ENCODE data around the gene GHRHR.

Gene GHRHR

DNA sequence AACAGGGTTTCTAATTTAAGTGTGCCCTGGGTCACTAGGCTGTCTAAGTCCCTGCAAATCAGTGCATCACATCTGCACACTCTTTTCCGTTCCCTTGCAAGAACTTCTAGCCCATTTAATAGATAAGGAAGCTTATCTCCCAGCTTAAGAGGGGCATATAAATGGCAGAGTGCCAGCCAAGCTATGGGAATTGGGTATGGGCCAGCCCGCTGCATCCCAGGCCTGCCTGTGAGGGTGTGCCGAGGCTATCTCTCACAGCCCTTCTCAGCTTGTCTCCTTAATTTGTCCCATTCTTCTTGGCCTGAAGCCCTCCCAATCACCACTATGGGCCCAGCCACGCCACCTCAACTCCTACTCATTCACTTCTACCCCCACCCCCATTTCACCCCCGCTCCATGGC lies 37.4 kb upstream of the GHRHR start:
- H4K5ac ChIP-seq (ENCODE audit: low read length), result no peak overlapping the region
- WGBS (ENCODE audit: extremely low coverage, insufficient coverage, low lambda C conversion rate), result no CpG with 5 or more reads among the region's 5 CpGs

DNA sequence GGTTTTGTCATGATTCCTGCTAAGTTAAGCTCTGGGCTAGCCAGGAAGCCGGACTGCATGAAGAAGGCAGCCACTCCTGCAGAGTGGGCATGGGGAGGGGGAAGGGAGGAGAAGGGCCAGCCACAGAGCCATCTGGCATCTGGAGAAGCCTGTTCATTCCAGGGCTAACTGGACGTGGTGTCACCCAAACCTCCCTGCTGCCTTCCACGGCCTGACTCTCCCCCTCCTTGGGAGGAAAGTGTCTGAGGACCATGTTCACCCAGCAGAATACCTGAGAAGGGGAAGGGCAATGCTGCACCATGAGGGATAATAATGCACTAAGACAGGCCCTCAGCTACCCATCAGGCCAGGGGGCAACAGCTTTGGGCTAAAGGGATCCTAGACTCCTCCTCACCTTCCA lies 36.7 kb upstream of the GHRHR start:
- no peak overlapping the region for H3K27ac ChIP-seq (ENCODE audit: low read depth, low read length)
- no peak overlapping the region for H3K4me3 ChIP-seq (ENCODE audit: low read length)
- no peak overlapping the region for H2BK5ac ChIP-seq (ENCODE audit: low read length)
- no peaks in the 10 kb centered on the region for H3K36me3 ChIP-seq (ENCODE audit: control insufficient read depth, insufficient read depth, low read length)
- no peak overlapping the region for H3K56ac ChIP-seq (ENCODE audit: low read length)
- no peak for DNase-seq
- H3K9ac ChIP-seq (ENCODE audit: low read length), result no peak overlapping the region
- H3K18ac ChIP-seq (ENCODE audit: low read length), result no peak overlapping the region
- no peaks in the 10 kb centered on the region for H3K79me1 ChIP-seq (ENCODE audit: low read length)
- no peak overlapping the region for H2BK120ac ChIP-seq (ENCODE audit: low read depth, low read length)
- no peak overlapping the region for H4K8ac ChIP-seq (ENCODE audit: low read depth, low read length)
- no peak overlapping the region for H4K5ac ChIP-seq (ENCODE audit: low read length)
- no peak overlapping the region for H3K4ac ChIP-seq (ENCODE audit: low read depth, low read length)
- no CpG with 5 or more reads among the region's 3 CpGs for WGBS (ENCODE audit: extremely low coverage, insufficient coverage, low lambda C conversion rate)
- no peak overlapping the region for H2BK15ac ChIP-seq (replicated peaks; ENCODE audit: low read depth)
- no peak overlapping the region for H3K23ac ChIP-seq (ENCODE audit: low read length)
- H3K27me3 ChIP-seq (ENCODE audit: insufficient read depth, low read length, poor library complexity), result no peaks in the 10 kb centered on the region
- H3K4me2 ChIP-seq (ENCODE audit: low read length), result no peak overlapping the region
- H3K4me1 ChIP-seq (ENCODE audit: control insufficient read depth, low read depth, low read length), result no peaks in the 10 kb centered on the region
- no peak overlapping the region for H2AK5ac ChIP-seq (ENCODE audit: low read length)
- no peaks in the 10 kb centered on the region for H3K79me2 ChIP-seq (ENCODE audit: control insufficient read depth, insufficient read depth, low read length)

More for the DNA sequence above, 37.4 kb upstream of the GHRHR start:
- H3K4me1 ChIP-seq (ENCODE audit: control insufficient read depth, low read depth, low read length), result no peaks in the 10 kb centered on the region
- H2BK120ac ChIP-seq (ENCODE audit: low read depth, low read length), result no peak overlapping the region
- no peak overlapping the region for H3K18ac ChIP-seq (ENCODE audit: low read length)
- no peak overlapping the region for H2BK5ac ChIP-seq (ENCODE audit: low read length)
- H2AK5ac ChIP-seq (ENCODE audit: low read length), result no peak overlapping the region
- DNase-seq, result no peak
- no peaks in the 10 kb centered on the region for H3K79me1 ChIP-seq (ENCODE audit: low read length)
- H3K9ac ChIP-seq (ENCODE audit: low read length), result no peak overlapping the region
- H3K4ac ChIP-seq (ENCODE audit: low read depth, low read length), result no peak overlapping the region
- H4K8ac ChIP-seq (ENCODE audit: low read depth, low read length), result no peak overlapping the region
- H3K23ac ChIP-seq (ENCODE audit: low read length), result no peak overlapping the region
- H3K56ac ChIP-seq (ENCODE audit: low read length), result no peak overlapping the region
- H3K79me2 ChIP-seq (ENCODE audit: control insufficient read depth, insufficient read depth, low read length), result no peaks in the 10 kb centered on the region
- no peak overlapping the region for H3K27ac ChIP-seq (ENCODE audit: low read depth, low read length)
- no peak overlapping the region for H3K4me3 ChIP-seq (ENCODE audit: low read length)
- no peak overlapping the region for H2BK15ac ChIP-seq (replicated peaks; ENCODE audit: low read depth)
- H3K4me2 ChIP-seq (ENCODE audit: low read length), result no peak overlapping the region
- no peaks in the 10 kb centered on the region for H3K36me3 ChIP-seq (ENCODE audit: control insufficient read depth, insufficient read depth, low read length)
- no peaks in the 10 kb centered on the region for H3K27me3 ChIP-seq (ENCODE audit: insufficient read depth, low read length, poor library complexity)

DNA sequence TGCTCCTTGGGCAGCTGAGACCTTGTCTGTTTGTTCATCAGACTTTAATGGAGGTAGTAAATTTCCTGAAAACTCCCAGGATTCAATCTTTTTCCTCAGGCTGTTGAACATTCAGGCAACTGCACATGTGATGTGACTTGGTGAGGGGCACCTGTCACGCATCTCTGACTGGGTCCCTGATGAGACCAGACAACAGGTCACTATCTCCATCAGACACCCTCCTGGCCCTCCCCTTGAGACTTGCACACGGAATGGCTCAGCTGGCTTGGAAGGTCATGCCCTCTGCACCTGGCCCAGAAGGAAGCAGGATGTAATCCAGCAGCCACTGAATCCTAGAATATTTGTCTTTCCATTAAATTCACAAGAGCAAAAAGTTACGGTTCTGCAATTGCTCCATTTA lies 36.2 kb upstream of the GHRHR start:
- no peak overlapping the region for H2BK15ac ChIP-seq (replicated peaks; ENCODE audit: low read depth)
- no peak overlapping the region for H3K56ac ChIP-seq (ENCODE audit: low read length)
- H2BK120ac ChIP-seq (ENCODE audit: low read depth, low read length), result no peak overlapping the region
- H3K79me2 ChIP-seq (ENCODE audit: control insufficient read depth, insufficient read depth, low read length), result no peaks in the 10 kb centered on the region
- H3K79me1 ChIP-seq (ENCODE audit: low read length), result no peaks in the 10 kb centered on the region
- no peaks in the 10 kb centered on the region for H3K36me3 ChIP-seq (ENCODE audit: control insufficient read depth, insufficient read depth, low read length)
- no peak overlapping the region for H3K18ac ChIP-seq (ENCODE audit: low read length)
- no peak overlapping the region for H3K4me3 ChIP-seq (ENCODE audit: low read length)
- no peak overlapping the region for H3K4me2 ChIP-seq (ENCODE audit: low read length)
- H3K27ac ChIP-seq (ENCODE audit: low read depth, low read length), result no peak overlapping the region
- no peak overlapping the region for H4K5ac ChIP-seq (ENCODE audit: low read length)
- WGBS (ENCODE audit: extremely low coverage, insufficient coverage, low lambda C conversion rate), result no CpG with 5 or more reads among the region's 3 CpGs
- no peak overlapping the region for H3K9ac ChIP-seq (ENCODE audit: low read length)
- H3K27me3 ChIP-seq (ENCODE audit: insufficient read depth, low read length, poor library complexity), result no peaks in the 10 kb centered on the region
- no peak for DNase-seq
- H2AK5ac ChIP-seq (ENCODE audit: low read length), result no peak overlapping the region
- H2BK5ac ChIP-seq (ENCODE audit: low read length), result no peak overlapping the region
- H3K4ac ChIP-seq (ENCODE audit: low read depth, low read length), result no peak overlapping the region
- no peak overlapping the region for H4K8ac ChIP-seq (ENCODE audit: low read depth, low read length)
- H3K23ac ChIP-seq (ENCODE audit: low read length), result no peak overlapping the region
- H3K4me1 ChIP-seq (ENCODE audit: control insufficient read depth, low read depth, low read length), result no peaks in the 10 kb centered on the region

DNA sequence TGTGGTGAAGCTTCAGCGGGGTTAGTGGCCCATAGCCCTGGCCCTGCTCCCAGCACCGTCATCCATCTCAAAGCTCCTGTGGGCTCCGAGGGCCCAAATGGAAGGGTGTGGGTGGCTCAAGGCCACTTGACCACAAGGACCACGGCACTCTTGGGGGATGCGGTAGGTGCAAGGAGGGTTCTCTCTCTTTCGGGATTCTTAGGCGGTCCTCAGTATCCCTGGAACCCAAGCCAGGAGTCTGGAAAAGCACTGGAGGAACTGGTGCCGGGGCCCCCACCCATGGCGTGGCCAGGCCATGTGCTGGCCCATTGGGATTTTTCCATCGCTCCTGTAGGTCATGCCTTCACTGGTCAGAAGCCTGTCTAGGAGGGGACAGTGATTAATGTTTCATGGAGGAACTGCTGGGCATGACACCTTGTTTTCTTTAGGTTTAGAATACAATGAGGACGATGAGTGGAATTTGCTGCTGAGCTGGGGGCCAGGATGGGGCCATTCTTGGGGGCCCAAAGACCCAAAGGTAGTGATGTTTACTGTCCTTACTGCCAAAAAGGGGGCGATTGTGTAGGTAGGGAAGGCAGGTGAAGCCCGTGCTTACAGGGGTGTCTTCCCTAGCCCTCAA lies 35.4 kb upstream of the GHRHR start:
- no peak overlapping the region for H3K23ac ChIP-seq (ENCODE audit: low read length)
- H3K4me2 ChIP-seq (ENCODE audit: low read length), result no peak overlapping the region
- H2BK5ac ChIP-seq (ENCODE audit: low read length), result no peak overlapping the region
- H3K79me2 ChIP-seq (ENCODE audit: control insufficient read depth, insufficient read depth, low read length), result no peaks in the 10 kb centered on the region
- H3K4me3 ChIP-seq (ENCODE audit: low read length), result no peak overlapping the region
- no peak for DNase-seq
- no peak overlapping the region for H2AK5ac ChIP-seq (ENCODE audit: low read length)
- H3K36me3 ChIP-seq (ENCODE audit: control insufficient read depth, insufficient read depth, low read length), result no peaks in the 10 kb centered on the region
- no peak overlapping the region for H3K18ac ChIP-seq (ENCODE audit: low read length)
- H2BK120ac ChIP-seq (ENCODE audit: low read depth, low read length), result no peak overlapping the region
- H3K27ac ChIP-seq (ENCODE audit: low read depth, low read length), result no peak overlapping the region
- H3K27me3 ChIP-seq (ENCODE audit: insufficient read depth, low read length, poor library complexity), result no peaks in the 10 kb centered on the region
- H3K4me1 ChIP-seq (ENCODE audit: control insufficient read depth, low read depth, low read length), result no peaks in the 10 kb centered on the region
- H3K56ac ChIP-seq (ENCODE audit: low read length), result no peak overlapping the region
- H3K79me1 ChIP-seq (ENCODE audit: low read length), result no peaks in the 10 kb centered on the region
- no peak overlapping the region for H3K9ac ChIP-seq (ENCODE audit: low read length)
- no peak overlapping the region for H2BK15ac ChIP-seq (replicated peaks; ENCODE audit: low read depth)
- no peak overlapping the region for H4K5ac ChIP-seq (ENCODE audit: low read length)
- WGBS (ENCODE audit: extremely low coverage, insufficient coverage, low lambda C conversion rate), result no CpG with 5 or more reads among the region's 13 CpGs
- no peak overlapping the region for H4K8ac ChIP-seq (ENCODE audit: low read depth, low read length)
- H3K4ac ChIP-seq (ENCODE audit: low read depth, low read length), result no peak overlapping the region

DNA sequence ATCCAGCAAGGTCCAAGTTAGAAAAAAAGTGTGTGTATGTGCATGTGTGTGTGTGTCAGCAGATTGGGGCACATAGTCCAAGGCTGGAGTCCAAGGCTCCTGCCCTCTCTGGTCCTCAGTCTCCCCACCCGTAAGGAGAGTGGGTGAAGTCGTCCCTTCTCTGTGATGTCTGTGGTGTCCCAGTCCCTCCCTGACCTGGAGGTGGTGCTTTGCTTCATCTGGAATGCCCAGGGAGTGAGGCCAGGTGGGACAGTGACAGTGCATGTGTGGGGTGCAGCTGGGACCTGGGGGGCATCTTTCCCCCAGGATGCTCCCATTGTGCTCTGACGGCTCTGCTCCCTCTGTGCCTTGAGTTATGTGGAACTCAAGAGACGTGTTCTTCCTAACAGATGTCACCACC lies 34.1 kb upstream of the GHRHR start:
- no peaks in the 10 kb centered on the region for H3K36me3 ChIP-seq (ENCODE audit: control insufficient read depth, insufficient read depth, low read length)
- WGBS (ENCODE audit: extremely low coverage, insufficient coverage, low lambda C conversion rate), result no CpG with 5 or more reads among the region's 4 CpGs
- H3K23ac ChIP-seq (ENCODE audit: low read length), result no peak overlapping the region
- H2BK120ac ChIP-seq (ENCODE audit: low read depth, low read length), result no peak overlapping the region
- no peak for DNase-seq
- no peak overlapping the region for H3K27ac ChIP-seq (ENCODE audit: low read depth, low read length)
- H4K5ac ChIP-seq (ENCODE audit: low read length), result no peak overlapping the region
- no peak overlapping the region for H3K9ac ChIP-seq (ENCODE audit: low read length)
- H3K4ac ChIP-seq (ENCODE audit: low read depth, low read length), result no peak overlapping the region
- H3K4me2 ChIP-seq (ENCODE audit: low read length), result no peak overlapping the region
- H3K79me1 ChIP-seq (ENCODE audit: low read length), result no peaks in the 10 kb centered on the region
- no peaks in the 10 kb centered on the region for H3K27me3 ChIP-seq (ENCODE audit: insufficient read depth, low read length, poor library complexity)
- H3K4me1 ChIP-seq (ENCODE audit: control insufficient read depth, low read depth, low read length), result no peaks in the 10 kb centered on the region
- no peaks in the 10 kb centered on the region for H3K79me2 ChIP-seq (ENCODE audit: control insufficient read depth, insufficient read depth, low read length)
- H2BK15ac ChIP-seq (replicated peaks; ENCODE audit: low read depth), result no peak overlapping the region
- H3K4me3 ChIP-seq (ENCODE audit: low read length), result no peak overlapping the region
- H3K18ac ChIP-seq (ENCODE audit: low read length), result no peak overlapping the region
- H3K56ac ChIP-seq (ENCODE audit: low read length), result no peak overlapping the region
- no peak overlapping the region for H2BK5ac ChIP-seq (ENCODE audit: low read length)
- no peak overlapping the region for H2AK5ac ChIP-seq (ENCODE audit: low read length)
- H4K8ac ChIP-seq (ENCODE audit: low read depth, low read length), result no peak overlapping the region

- H2BK15ac ChIP-seq (replicated peaks; ENCODE audit: low read depth), result no peak overlapping the region
- H3K4ac ChIP-seq (ENCODE audit: low read depth, low read length), result no peak overlapping the region
- H3K9ac ChIP-seq (ENCODE audit: low read length), result no peak overlapping the region
- no peaks in the 10 kb centered on the region for H3K4me1 ChIP-seq (ENCODE audit: control insufficient read depth, low read depth, low read length)
- no peak overlapping the region for H3K4me2 ChIP-seq (ENCODE audit: low read length)
- DNase-seq, result no peak
- no peak overlapping the region for H2BK120ac ChIP-seq (ENCODE audit: low read depth, low read length)
- WGBS (ENCODE audit: extremely low coverage, insufficient coverage, low lambda C conversion rate), result no CpG with 5 or more reads among the region's 8 CpGs
- H3K79me2 ChIP-seq (ENCODE audit: control insufficient read depth, insufficient read depth, low read length), result no peaks in the 10 kb centered on the region
- H3K4me3 ChIP-seq (ENCODE audit: low read length), result no peak overlapping the region
- H4K8ac ChIP-seq (ENCODE audit: low read depth, low read length), result no peak overlapping the region
- H3K36me3 ChIP-seq (ENCODE audit: control insufficient read depth, insufficient read depth, low read length), result no peaks in the 10 kb centered on the region
- H3K79me1 ChIP-seq (ENCODE audit: low read length), result no peaks in the 10 kb centered on the region
- no peaks in the 10 kb centered on the region for H3K27me3 ChIP-seq (ENCODE audit: insufficient read depth, low read length, poor library complexity)
- no peak overlapping the region for H3K18ac ChIP-seq (ENCODE audit: low read length)
- H3K27ac ChIP-seq (ENCODE audit: low read depth, low read length), result no peak overlapping the region
- H3K56ac ChIP-seq (ENCODE audit: low read length), result no peak overlapping the region
- no peak overlapping the region for H2AK5ac ChIP-seq (ENCODE audit: low read length)
- H3K23ac ChIP-seq (ENCODE audit: low read length), result no peak overlapping the region
- H4K5ac ChIP-seq (ENCODE audit: low read length), result no peak overlapping the region
- no peak overlapping the region for H2BK5ac ChIP-seq (ENCODE audit: low read length)
Observed at GRCh38 chr7:30930621-30931020, 33.1 kb upstream of the GHRHR start.

Data from mesendoderm (in vitro differentiated cells).